ENCODE measurements around the gene ATCAY.

- TF ChIP-seq POLR2A (IDR thresholded peaks at IDR 0.05; ENCODE audit: extremely low read depth, insufficient read length) (no peak), CTCF (IDR thresholded peaks at IDR 0.05; ENCODE audit: low read depth, low read length) (no peak), MYC (IDR thresholded peaks at IDR 0.05; ENCODE audit: low read depth, low read length) (no peak)
Measured at GRCh38 chr19:3899531-3900294, 19.2 kb downstream of the ATCAY start.
